NCI-H2196 treated with DMSO at 0.1 percent for 48 hours (cell line): Measurements from ENCODE around the gene C9.
"Not testable (repeated sequence)": the region's sequence is repeated elsewhere in the genome, so short reads cannot be mapped to it uniquely, and the experiment has no call there.

Experiments
- DNase-seq: peaks from one replicate; lab custom pipeline; 2025; ENCODE audit not compliant: unreplicated experiment; lab: John Stamatoyannopoulos, UW

C9 gene

GRCh38 chr5:39331861-39332381 is 32.4 kb downstream of the C9 start:
- no peak for DNase-seq

- no peak for DNase-seq
Observed at GRCh38 chr5:39328731-39329130, 35.6 kb downstream of the C9 start.

- DNase-seq: no peak
Observed at GRCh38 chr5:39323542-39323941, 40.8 kb downstream of the C9 start.

- no peak for DNase-seq
Observed at GRCh38 chr5:39319395-39319794, 44.9 kb downstream of the C9 start.

- not testable (repeated sequence) for DNase-seq
Observed at GRCh38 chr5:39316464-39316863, 47.8 kb downstream of the C9 start.

GRCh38 chr5:39315995-39316394 is 48.3 kb downstream of the C9 start:
- DNase-seq: no peak

GRCh38 chr5:39314591-39314990 is 49.7 kb downstream of the C9 start:
- DNase-seq: no peak

- DNase-seq: no peak
Observed at GRCh38 chr5:39309534-39309933, 54.8 kb downstream of the C9 start.

- DNase-seq: no peak
Observed at GRCh38 chr5:39302472-39302871, 61.8 kb downstream of the C9 start.

- no peak for DNase-seq
Observed at GRCh38 chr5:39301406-39301805, 62.9 kb downstream of the C9 start.

- DNase-seq: no peak
Observed at GRCh38 chr5:39299962-39300361, 64.3 kb downstream of the C9 start.

- no peak for DNase-seq
Observed at GRCh38 chr5:39294736-39295135, 69.6 kb downstream of the C9 start.

GRCh38 chr5:39284552-39284951 is 79.7 kb downstream of the C9 start:
- DNase-seq: no peak

- no peak for DNase-seq
Observed at GRCh38 chr5:39283231-39283818, 81.0 kb downstream of the C9 start.

GRCh38 chr5:39282561-39282960 is 81.7 kb downstream of the C9 start:
- no peak for DNase-seq

- DNase-seq: not testable (repeated sequence)
Observed at GRCh38 chr5:39275865-39276264, 88.4 kb downstream of the C9 start.

- no peak for DNase-seq
Observed at GRCh38 chr5:39274398-39275085, 89.8 kb downstream of the C9 start.

GRCh38 chr5:39273314-39273954 is 90.9 kb downstream of the C9 start:
- no peak for DNase-seq

GRCh38 chr5:39272869-39273231 is 91.4 kb downstream of the C9 start:
- not testable (repeated sequence) for DNase-seq

GRCh38 chr5:39270225-39270848 is 94.0 kb downstream of the C9 start:
- no peak for DNase-seq

GRCh38 chr5:39267186-39267585 is 97.1 kb downstream of the C9 start:
- DNase-seq: no peak

GRCh38 chr5:39266442-39266841 is 97.9 kb downstream of the C9 start:
- no peak for DNase-seq
